Measurements from ENCODE around the gene CCHCR1.

Gene CCHCR1

GRCh38 chr6:31092769-31093505, 64.7 kb downstream of the CCHCR1 start:
- H3K9me3 Mint-ChIP-seq, result no peaks in the 10 kb centered on the region
- no peaks in the 10 kb centered on the region for H3K36me3 Mint-ChIP-seq (ENCODE audit: low read depth)
- H3K4me1 Mint-ChIP-seq, result no peaks in the 10 kb centered on the region
- no peak overlapping the region for H3K4me3 Mint-ChIP-seq
- peaks cover 11% of the 10 kb centered on the region for H3K27me3 Mint-ChIP-seq (ENCODE audit: low read depth)
- TF ChIP-seq CTCF (IDR thresholded peaks at IDR 0.05; ENCODE audit: unreplicated experiment in 3 of 3), result no peak
- no peak overlapping the region for H3K27ac Mint-ChIP-seq

All from nephron (organoid).